Activated gamma-delta T cell (primary cell): ENCODE measurements around the gene ADH1B.
"Not testable (repeated sequence)": the region's sequence is repeated elsewhere in the genome, so short reads cannot be mapped to it uniquely, and the experiment has no call there.

Experiments used
- DNase-seq: peaks from one replicate; lab custom pipeline; 2025; lab: John Stamatoyannopoulos, UW

Gene ADH1B

DNA sequence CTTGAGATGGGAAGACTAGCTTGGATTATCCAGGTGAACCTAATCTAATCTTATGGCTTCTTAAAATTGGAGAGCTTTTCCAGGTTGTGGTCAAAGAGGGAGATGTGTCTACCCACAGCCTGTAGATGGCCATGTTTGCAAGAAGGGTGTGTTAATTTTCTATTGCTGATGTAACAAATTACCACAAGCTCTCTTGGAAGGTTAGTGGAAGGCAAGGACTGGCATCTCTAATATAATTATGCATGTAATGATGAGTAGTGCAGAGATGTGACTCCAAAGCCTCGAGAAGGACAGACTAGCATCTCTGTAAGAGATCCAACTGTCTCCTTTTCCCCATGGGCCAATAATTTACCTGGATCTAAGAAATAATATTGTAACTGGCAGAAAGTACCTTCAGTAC, 3.2 kb upstream of the ADH1B start:
- no peak for DNase-seq

DNA sequence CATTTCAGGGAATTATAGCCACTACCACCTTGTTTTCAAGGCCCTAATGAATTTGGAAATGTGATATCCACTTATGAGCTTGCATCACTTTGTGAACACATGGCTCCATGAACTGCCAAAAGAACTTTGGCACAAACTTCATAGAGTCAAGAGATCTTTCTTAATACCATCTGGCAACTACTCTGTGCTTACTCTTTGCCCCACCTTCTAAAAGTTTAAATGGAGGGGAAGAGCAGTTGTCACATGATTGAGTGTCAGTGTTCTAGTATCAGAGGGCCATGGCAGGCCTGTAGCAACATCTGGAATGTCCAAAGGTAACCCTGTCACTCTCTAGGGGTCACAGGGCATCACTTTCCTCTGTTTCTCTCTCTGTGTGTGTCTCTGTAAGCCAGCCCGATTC, 2.6 kb upstream of the ADH1B start:
- no peak for DNase-seq

DNA sequence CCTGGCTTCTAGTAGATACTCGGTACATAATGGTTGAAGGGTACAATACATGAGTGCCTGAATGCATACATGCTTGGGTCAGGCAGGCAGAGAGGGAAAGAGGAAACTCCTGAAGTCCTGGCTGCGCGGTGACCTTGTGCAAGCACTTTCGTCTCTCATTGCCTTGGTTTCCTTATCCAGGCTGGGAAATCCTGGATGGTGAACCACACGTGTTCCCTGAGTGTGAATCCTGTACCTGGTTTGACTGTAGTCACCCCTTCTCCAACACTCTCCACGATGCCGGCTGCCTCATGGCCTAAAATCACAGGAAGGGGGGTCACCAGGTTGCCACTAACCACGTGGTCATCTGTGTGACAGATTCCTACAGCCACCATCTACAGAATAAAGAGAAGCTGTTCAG, 3.4 kb downstream of the ADH1B start:
- not testable (repeated sequence) for DNase-seq

DNA sequence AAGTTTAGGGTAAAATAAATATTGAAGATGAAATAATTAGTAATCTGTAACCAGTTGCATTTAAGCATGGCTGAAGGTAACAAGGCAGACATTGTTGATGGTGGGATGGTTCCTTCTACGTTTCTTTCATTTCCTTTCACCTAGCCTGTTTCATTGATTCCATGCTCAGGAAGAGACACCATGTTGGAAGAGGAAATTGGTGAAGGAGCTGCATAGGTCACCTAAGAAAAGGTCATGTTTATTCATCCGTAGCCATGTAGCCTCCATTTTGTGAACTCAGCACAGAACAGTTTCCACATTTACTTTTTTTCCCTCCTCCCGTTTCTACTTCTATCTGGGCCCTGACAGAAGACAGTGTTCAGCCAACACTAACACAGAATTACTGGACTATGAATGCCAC, 3.8 kb downstream of the ADH1B start:
- DNase-seq, result no peak

DNA sequence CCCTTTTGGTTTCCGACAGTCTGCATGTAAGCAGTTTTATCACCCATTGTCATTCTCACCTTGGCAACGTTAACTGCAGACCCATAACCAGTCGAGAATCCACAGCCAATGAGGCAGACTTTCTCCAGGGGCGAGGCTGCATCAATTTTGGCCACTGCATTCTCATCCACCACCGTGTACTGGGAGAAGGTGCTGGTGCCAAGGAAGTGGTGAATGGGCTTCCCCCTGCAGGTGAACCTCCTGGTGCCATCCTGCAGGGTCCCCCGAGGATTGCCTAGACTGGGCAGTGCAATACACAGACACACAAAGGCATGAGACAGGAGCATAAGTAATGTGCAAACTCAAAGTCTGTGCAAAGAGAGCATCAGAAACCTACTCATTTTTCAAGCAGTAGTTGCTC, 5.4 kb downstream of the ADH1B start:
- DNase-seq, result no peak

DNA sequence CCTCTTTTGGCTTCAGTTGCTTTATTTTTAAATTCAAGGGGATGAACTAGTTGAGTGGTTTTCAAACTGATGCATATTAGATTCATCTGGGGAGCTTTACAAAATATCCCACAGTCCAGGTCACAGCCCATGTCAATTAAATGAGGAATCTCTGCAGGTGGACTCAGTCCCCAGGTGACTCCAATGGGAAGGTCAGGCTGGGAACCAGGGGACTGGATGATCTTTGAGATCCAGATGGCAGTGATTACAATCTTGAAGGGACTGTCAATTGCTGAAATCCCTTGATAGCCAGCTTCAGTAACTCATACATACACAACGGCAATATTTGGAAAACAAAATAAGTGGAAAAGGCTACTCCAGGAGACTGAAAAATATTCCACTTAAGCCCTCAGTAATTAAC, 7.0 kb downstream of the ADH1B start:
- DNase-seq, result no peak

DNA sequence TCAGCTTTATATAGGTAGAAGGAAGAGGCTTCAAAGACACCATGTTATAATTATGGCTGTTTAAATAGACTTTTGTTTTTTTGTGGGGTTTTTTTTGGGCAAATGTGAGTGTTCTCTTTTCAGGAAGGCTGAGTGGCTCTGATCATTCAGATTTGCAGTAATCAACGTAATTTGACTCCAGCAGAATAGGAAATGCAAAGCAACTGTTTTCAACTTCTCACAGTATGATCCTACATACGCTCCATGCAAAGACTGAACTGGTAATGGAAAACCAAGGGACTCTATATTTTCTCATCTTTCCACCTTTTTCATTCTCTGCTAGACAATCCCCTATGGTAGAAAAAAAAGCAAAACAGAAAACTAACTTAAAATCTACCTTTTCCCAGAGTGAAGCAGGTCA, 10.8 kb downstream of the ADH1B start:
- DNase-seq, result no peak

DNA sequence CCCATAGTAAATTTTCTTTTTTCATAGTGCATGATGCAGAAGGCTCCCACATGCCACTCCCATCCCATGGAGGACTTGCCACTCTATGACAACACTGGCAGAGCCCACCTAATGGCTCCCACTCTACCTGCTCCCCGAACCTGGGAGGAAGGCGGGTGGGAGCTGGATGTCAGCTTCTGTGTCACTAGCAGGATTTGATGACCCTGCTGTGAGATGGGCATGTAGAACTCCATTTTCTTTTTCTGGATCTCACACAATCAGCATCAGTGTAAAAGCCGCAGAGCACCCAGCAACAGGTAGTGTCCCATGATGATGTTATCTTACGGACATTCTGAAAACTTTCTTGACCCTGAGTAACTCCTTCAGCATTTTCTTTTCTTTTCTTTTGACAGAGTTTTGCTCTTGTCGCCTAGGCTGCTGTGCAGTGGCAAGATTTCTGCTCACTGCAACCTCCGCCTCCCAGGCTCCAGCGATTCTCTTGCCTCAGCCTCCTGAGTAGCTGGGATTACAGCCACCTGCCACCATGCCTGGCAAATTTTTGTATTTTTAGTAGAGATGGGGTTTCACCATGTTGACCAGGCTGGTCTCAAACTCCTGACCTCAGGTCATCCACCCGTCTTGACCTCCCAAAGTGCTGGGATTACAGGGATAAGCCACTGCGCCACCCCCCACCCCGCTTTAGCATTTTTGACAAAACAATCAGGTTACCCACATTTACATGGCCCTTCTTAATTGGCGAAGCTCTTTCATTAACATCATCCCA, 15.4 kb downstream of the ADH1B start:
- no peak for DNase-seq

DNA sequence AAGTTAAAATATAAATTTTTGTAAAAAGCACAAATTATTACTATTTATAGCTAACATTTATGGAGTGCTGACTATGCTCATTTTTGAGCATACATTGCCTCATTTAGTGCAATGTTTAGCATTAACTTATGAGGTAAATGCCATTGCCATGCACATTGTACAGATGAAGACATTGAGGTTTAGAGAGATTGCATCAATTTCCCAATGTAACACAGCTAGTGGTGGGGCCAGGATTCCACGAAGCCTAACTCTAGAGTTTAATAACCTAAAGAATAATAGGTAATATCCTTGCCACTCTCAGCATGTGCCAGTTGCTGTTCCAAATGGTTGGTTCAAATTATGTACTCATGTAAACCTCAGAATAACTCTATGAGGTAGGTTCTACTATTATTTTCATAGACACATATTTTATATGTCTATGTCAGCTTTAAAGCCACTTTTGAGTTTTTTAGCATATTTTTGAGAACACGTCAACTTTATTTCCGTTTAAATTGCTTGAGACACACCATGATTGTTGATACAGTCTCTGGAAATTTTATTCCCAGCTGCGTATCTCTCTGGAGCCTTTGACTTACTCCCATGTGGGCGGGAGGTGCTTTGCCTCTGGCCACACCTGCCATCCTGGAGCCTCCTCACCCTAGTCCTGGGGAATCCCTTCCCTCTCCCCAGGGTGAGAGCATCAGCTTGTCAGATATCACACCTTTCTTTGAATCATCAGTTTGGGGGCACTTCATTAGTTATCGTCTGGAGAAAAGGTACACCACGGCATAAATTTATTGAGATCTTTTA, 19.6 kb downstream of the ADH1B start:
- no peak for DNase-seq

DNA sequence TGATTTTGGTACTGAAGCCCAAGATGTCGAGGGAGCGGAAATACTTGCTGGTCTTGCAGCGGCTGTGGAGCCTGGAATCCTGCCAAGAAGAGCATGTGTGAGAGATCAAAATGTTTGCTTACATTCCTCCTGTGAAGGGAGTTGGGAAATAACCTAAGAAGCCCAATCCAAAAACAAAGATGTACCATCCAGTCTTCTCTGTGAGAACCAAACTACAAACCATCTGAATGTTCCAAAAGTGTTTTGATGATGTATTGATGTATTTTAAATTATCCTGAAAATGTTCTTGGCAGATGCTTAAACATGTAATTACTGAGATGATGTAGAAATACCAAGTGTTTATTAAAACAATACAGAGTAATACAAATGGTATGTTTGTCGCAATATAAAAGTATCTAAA, 20.3 kb downstream of the ADH1B start:
- DNase-seq, result no peak

DNA sequence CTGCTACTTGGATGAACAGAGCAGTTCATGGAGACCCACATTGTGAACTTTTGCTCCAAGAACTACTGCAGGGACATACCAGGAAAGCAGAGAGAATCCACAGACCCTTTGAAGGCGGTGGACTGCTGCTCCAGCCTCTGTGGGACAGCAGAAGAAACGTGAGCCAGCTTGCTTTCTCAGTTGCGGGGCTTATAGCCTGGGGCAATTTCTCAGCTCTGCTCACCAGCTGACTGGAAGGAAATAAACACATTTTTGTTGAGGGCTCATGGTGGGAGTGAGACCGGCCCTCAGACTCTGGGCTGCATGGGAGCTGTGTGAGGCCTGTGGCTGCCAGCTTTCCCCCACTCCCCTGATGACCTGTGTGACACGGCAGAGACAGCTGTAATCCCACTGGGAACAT, 27.8 kb downstream of the ADH1B start:
- DNase-seq, result no peak

DNA sequence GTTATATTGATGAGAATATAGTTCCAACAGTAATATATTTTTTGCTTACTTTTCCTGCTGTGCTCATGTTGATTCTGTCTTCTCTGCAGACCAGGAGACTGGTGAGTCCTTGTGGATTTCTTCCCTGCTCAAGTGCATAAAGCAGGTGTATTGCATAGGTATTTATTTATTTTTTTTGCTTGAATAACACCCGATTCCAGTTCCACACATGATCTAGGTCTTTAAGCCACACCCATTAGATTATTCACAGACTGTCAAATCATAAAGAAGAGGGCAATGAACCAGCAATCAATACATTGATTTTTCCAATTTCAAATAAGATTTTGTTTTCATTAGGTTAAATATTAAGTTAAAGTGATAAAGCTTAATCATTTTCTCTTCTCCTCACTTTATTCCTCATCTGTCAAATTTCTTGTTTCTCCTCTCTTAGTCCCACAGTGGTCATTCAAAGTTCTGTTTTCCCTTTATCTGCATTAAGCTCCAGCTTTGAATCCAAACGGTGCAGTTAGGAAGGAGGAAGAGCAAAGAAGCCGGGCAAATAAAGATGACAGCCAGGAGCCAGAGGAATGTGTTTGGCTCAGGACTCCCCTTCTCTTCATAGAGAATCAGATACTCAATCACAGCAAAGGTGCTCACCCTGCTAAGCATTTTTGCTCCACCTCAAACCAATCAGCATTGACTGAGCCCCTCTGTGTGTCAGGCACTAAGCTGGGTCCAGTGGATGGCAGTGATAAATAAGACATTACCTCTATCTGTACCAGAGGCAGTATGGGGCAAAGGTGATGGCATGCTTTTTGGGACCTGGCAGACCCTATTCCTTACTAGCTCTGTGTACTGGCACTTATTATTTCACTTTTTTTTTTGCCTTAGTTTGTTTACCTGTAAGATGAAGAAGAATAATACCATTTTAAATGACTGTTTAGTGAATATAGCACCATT, 30.1 kb downstream of the ADH1B start, which contains the start of gene ADH1A:
Gene ADH1A, minus strand, starts transcription at position 138 of the 939 bp plus-strand sequence. Its CDS starts 71 bp downstream, at position 67.
- DNase-seq, result no peak

DNA sequence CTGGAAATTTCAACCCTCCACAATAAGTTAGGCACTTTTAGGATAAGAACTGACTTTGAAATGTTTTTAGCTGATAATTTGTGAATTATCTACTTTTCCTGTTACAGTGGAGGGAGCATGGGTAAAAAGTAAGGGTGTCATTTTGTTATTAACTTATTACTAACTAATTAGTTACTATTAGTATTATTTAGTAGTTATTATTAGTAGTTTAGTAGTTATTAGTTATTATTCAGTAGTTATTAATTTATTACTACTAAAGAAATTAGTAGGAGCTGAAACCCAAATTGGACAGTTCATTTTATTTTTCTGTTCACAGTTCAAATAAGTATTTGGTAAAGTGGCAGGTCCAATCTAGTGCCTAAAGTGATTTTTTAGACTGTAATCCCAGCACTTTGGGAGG, 35.8 kb downstream of the ADH1B start:
- DNase-seq, result no peak

DNA sequence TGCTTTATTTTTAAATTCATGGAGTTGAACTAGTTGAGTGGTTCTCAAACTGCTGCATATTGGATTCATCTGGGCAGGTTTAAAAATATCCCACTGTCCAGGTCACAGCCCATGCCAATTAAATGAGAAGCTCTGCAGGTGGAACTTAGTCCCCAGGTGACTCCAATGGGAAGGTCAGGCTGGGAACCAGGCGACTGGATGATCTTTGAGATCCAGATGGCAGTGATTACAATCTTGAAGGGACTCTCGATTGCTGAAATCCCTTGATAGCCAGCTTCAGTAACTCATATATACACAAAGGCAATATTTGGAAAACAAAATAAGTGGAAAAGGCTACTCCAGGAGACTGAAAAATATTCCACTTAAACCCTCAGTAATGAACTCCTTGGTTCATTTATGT, 38.5 kb downstream of the ADH1B start:
- DNase-seq, result no peak

DNA sequence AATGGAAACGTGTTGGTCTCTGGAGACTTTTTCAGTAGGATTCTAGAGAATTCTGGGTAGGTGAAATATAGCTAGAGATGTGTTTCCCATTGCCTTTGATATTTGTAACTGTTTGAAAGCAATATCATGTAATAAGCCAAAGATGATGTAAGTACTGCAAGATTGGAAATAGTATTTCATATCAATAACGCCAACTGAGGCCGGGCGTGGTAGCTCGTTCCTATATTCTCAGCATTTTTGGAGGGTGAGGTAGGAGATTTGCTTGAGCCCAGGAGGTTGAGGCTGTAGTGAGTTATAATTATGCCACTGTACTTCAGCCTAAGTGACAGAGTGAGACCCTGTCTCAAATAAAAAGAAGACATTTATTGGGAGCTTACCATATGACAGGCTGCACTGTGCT, 39.9 kb downstream of the ADH1B start:
- no peak for DNase-seq

DNA sequence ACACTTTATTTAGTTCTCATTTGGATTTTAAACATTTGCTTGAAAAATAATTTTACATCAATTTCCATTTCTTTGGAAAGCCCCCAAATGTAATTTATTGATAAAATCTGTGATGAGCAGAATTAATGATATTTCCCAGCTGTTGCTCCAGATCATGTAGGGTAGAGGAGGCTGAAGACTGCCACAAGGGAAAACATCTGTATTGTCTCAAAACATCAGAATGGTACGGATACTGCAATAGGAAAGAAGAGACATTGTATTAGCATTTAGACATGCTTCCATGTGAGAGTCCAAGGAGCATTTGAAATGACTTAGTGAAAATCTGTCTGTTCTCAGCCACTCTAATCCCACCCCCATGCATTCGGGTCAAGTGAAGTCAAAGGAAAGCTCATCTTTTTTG, 44.8 kb downstream of the ADH1B start:
- no peak for DNase-seq

DNA sequence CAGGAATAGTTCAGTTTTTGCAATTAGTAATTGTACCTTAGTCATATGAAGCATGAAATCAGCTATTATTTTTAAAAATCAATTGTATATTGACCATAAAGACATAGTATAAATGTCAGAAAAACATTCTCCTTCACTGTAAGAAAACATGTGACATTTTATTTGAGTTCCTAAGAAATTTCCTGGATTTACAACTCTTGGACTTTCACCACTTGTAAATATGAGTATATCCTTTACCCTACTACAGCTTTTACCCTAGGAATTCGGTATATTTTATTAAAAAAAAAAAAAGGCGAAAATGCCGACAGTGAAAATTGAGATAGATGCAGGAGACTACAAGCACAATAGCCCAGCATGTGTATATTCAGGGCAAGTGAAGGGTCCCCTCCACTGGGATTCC, 45.3 kb downstream of the ADH1B start:
- no peak for DNase-seq

DNA sequence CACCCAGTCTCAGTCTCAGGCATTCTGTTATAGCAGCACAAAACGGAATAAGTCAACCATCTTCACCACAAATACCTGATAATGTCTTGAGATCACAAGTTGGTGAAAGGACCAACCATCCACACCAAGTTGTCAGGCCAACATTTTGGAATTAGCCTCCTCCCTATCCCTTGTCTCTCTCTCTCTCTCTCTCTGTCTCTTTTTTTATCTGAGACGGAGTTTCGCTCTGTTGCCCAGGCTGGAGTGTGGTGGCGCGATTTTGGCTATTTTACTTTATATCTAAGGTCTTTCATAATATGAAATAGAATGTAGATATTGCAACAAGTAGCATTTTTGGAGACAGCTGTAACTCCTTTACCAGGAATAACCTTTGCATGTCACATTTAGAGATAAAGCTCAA, 46.2 kb downstream of the ADH1B start:
- no peak for DNase-seq

DNA sequence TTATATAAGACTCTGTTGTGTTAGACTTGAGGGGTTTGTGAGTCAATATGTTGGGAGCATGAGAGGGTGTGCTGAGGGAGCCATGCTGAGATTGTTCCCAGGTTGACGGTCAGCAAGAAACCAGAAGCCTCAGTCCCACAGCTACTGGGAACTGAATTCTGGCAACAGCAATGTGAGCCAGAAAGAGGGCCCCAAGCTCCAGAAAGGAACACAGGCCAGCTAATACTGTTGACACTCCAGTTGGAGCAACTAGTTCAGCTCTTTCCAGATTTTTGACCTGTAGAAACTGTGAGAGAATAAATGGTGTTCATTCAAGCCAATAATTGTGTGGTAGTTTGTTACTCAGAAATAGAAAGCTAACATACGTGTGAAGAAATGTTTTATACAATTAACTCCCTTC, 47.5 kb downstream of the ADH1B start:
- DNase-seq, result no peak

DNA sequence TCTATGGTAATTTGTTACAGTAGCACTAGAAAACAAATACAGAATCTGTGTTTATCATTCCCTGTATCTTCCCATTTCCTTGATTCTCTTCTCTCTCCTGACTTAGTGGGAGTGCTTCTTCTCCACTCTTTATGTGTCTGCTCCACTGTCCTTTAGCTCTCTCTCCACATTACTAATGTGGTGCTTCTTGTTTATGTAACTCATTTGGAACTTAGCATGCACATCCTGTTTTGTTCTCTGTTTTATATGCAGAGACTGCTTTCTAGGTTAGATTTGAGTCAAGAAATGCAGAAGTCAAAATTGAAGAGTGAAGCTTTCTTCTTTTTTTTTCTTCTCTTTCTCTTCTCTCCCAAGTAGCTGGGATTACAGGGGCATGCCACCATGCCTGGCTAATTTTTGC, 56.3 kb downstream of the ADH1B start:
- DNase-seq, result no peak
